ENCODE data around the gene GPR155.
"Not testable (repeated sequence)": the region's sequence is repeated elsewhere in the genome, so short reads cannot be mapped to it uniquely, and the experiment has no call there.

The GPR155 gene

GRCh38 chr2:174492963-174493431 is 6.2 kb upstream of the GPR155 start:
- FAIRE-seq (no peak), DNase-seq (ENCODE audit: low spot score) (no peak)

- FAIRE-seq (no peak), DNase-seq (ENCODE audit: low spot score) (no peak)
Observed at GRCh38 chr2:174491947-174492346, 5.1 kb upstream of the GPR155 start.

- no peak for DNase-seq (ENCODE audit: low spot score)
- FAIRE-seq = no peak
Observed at GRCh38 chr2:174490051-174490450, 3.2 kb upstream of the GPR155 start.

GRCh38 chr2:174489520-174489919 is 2.7 kb upstream of the GPR155 start:
- not testable (repeated sequence) for DNase-seq (ENCODE audit: low spot score); FAIRE-seq

GRCh38 chr2:174487820-174488162 is 962 bp upstream of the GPR155 start:
- DNase-seq (ENCODE audit: low spot score) = no peak
- no peak for FAIRE-seq

GRCh38 chr2:174487108-174487819 is 435 bp upstream of the GPR155 start:
- FAIRE-seq = peak; percentile 44
- DNase-seq (ENCODE audit: low spot score) = peak; percentile 89

GRCh38 chr2:174485788-174486562 is 854 bp downstream of the GPR155 start:
- DNase-seq (ENCODE audit: low spot score) (no peak), FAIRE-seq (no peak)

GRCh38 chr2:174485045-174485444 is 1.8 kb downstream of the GPR155 start:
- FAIRE-seq; DNase-seq (ENCODE audit: low spot score): not testable (repeated sequence)

- FAIRE-seq = no peak
Observed at GRCh38 chr2:174484573-174484972, 2.3 kb downstream of the GPR155 start.

GRCh38 chr2:174482854-174483253 is 4.0 kb downstream of the GPR155 start:
- DNase-seq (ENCODE audit: low spot score) (no peak), FAIRE-seq (no peak)

More at GRCh38 chr2:174484573-174484972, 2.3 kb downstream of the GPR155 start:
- no peak for DNase-seq (ENCODE audit: low spot score)

- no peak for DNase-seq (ENCODE audit: low spot score)
- no peak for FAIRE-seq
Observed at GRCh38 chr2:174477759-174478158, 9.1 kb downstream of the GPR155 start.

- DNase-seq (ENCODE audit: low spot score) (peak; percentile 55), FAIRE-seq (peak; percentile 63)
Observed at GRCh38 chr2:174473796-174474195, 13.0 kb downstream of the GPR155 start.

- no peak for DNase-seq (ENCODE audit: low spot score)
Observed at GRCh38 chr2:174465327-174465726, 21.5 kb downstream of the GPR155 start.

GRCh38 chr2:174461221-174461620 is 25.6 kb downstream of the GPR155 start:
- FAIRE-seq = no peak
- no peak for DNase-seq (ENCODE audit: low spot score)

More at GRCh38 chr2:174465327-174465726, 21.5 kb downstream of the GPR155 start:
- no peak for FAIRE-seq

- no peak for DNase-seq (ENCODE audit: low spot score)
- FAIRE-seq = no peak
Observed at GRCh38 chr2:174454566-174454965, 32.3 kb downstream of the GPR155 start.

- FAIRE-seq (no peak), DNase-seq (ENCODE audit: low spot score) (no peak)
Observed at GRCh38 chr2:174450021-174450816, 36.6 kb downstream of the GPR155 start.

GRCh38 chr2:174449033-174449432 is 37.8 kb downstream of the GPR155 start:
- no peak for FAIRE-seq
- DNase-seq (ENCODE audit: low spot score) = no peak

GRCh38 chr2:174446531-174446930 is 40.3 kb downstream of the GPR155 start:
- DNase-seq (ENCODE audit: low spot score) = no peak
- no peak for FAIRE-seq

- no peak for FAIRE-seq
- no peak for DNase-seq (ENCODE audit: low spot score)
Observed at GRCh38 chr2:174445248-174445647, 41.6 kb downstream of the GPR155 start.

- DNase-seq (ENCODE audit: low spot score) (no peak), FAIRE-seq (no peak)
Observed at GRCh38 chr2:174444761-174445160, 42.1 kb downstream of the GPR155 start.

Measured in RCC 7860 (cell line).